Activated CD8-positive, alpha-beta memory T cell treated with anti-CD3 and anti-CD28 coated beads, Interleukin-2, amount 50 U/mL, for 1 hour (primary cell): ENCODE results near the gene FILIP1.

Experiments used
- DNase-seq: peaks from one replicate; pipeline ENCODE4 v3.0.0-alpha.2; 2020; ENCODE audit errors: extremely low read depth

The FILIP1 gene

DNA sequence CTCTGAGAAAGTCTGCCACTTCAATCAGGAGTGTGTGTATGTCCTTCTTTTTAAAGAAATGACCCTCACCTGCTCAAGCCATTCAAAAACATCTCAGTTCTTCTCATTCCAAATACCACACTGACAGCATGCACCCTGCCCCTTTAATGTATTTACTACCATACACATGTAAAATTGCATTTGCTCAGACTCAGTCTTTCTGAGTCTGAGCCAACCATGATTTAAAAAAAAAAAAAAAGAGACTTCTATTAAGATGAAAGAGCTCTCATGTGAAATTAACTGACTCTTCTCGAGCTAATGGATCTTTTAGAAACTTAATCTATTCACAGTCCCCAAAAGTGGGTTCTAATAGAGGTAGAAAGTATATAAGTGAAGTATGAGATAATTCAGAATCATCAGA lies 1.4 kb upstream of the FILIP1 start:
- no peak for DNase-seq

- no peak for DNase-seq
These were observed 690 bp upstream of the FILIP1 start for GRCh38 chr6:75494290-75494689.

GRCh38 chr6:75492386-75493153 lies 1.0 kb downstream of the FILIP1 start:
- no peak for DNase-seq

- no peak for DNase-seq
These were observed 2.3 kb downstream of the FILIP1 start for GRCh38 chr6:75491291-75491690.

DNA sequence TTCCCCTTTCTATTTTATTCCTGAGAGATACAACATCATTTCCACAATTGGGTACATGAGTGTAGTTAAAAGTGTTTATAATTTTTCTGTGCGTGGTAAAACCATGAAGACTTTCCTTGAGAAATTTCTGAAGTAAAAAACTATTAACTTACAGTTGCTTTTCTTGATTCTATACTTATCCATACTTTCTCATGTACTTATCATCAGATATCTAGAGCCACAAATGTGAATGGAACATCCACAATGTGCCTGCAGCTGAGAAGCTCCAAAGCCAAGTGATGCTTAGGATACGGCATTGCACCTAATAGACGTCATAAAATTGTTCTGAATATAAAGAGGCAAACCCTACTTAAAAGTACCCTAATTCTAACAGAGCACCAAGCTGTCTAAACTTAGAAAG lies 2.9 kb downstream of the FILIP1 start:
- no peak for DNase-seq

GRCh38 chr6:75489025-75489424 lies 4.6 kb downstream of the FILIP1 start:
- no peak for DNase-seq

- DNase-seq = no peak
These were observed 5.6 kb downstream of the FILIP1 start for GRCh38 chr6:75488033-75488432.

DNA sequence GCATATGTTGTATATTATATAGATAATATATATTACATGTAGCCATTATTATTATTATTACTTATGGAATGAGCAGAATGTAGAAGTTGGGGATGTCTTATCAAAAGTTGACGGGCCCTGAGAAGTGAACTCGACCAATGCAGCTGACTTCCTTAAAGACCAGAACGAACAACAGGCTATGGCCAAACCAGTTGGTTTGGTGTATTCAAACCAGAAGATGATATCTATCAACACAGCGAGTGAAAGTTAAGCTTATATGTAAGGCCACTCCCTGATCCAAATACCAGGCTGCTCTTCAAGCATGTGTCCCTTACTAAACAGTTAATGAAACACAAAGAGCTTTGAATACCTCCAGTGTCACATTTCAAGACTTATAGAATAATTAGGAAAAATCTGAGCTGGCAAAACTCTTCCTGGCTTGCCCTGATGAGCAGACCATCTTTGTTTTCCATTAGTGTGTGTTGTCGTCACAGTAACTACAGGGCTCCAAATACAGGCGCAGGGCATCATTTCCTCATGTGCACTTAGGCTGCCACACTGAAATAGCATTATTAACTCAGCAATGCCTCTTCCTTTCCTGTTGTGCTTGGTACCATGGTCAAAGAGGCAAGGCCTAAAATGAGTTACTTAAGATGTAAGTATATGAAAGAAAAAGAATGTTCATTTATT lies 6.6 kb downstream of the FILIP1 start:
- no peak for DNase-seq

DNA sequence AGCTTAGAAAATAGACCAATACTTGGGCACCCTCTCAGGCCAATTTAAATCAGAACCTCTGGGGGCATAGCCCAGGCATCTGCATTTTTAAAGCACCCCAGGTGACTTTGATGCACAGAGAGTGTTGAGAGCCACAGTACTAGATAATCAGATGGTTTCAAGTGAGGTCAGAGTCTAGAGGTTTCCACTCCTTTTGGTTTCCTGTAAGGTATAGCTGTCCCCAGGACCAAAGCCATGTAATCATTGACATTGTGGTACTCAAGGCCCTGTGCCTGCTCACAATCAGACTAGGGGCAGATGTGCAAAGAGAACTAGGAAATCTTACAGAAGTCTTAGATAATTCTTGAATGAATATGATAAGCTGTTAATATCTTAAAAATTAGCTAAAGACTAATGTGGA lies 9.1 kb downstream of the FILIP1 start:
- DNase-seq = no peak

DNA sequence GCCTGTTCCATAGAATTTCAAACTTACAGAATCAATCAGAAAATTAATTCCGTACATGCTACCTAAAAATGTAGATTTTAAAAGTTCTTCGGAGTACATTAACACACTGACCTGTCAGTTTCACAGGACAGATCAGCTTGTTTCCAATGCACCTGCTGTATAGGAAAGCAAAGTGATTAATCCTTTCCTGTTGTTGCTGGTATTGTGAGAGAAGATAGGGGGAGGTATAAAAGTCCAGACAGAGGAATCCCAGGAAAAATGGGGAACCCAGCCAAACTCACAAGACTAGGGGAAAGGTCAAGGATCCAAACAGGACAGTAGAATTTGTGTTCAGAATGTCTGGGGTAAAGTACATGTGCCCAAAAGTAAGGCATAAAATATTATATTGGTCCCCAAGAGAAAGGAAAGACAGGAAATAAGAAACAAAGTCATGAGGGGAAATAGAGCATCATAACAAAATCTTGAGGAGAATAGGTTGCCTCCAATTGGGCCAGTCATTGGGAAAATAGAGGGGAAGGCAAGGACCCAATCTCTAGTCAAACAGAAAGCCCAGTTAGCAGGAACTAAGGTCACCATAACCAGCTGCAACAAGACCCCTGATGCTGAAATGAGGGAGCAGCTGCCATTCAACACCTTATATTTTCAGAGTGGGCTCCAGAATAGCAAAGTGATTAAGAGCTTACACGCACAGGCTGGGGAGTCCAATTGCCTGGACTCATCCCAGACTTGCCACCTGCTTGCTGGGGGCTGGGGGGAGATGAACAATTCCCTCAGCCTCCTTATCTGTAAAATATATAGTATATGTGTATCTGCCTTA lies 10.3 kb downstream of the FILIP1 start:
- no peak for DNase-seq

DNA sequence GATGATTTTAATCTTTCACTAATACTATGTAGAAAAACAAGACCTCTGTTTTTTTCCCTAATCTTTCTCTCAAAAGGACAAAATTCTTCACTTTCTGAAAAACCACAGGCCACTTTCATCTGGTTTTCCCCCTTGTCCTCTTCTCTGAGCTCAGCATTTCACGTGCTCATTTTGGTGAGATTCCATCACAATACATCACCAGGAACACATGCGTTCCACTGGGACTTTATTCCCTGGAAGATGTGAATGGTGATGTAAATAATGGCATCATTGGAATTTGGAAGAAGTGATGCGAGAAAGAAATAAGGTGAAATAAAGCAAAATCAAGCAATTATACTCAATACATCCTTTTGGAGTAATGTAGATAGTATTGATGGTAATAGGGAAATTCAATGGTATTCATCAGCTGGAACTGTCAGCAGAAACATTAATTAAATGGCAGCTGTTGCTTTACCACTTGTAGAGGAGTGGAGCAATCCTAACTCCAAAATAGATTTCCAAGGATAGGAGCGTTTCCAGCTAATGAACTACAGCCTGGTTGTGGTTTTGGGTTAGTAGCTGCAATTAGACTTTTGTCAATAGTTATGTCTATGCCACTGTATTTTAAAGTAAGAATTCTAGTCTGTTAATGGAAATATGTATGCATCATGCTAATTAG lies 11.5 kb downstream of the FILIP1 start:
- no peak for DNase-seq

- DNase-seq = no peak
These were observed 12.2 kb downstream of the FILIP1 start for GRCh38 chr6:75481394-75481793.

GRCh38 chr6:75480425-75480824 lies 13.2 kb downstream of the FILIP1 start:
- DNase-seq = no peak

DNA sequence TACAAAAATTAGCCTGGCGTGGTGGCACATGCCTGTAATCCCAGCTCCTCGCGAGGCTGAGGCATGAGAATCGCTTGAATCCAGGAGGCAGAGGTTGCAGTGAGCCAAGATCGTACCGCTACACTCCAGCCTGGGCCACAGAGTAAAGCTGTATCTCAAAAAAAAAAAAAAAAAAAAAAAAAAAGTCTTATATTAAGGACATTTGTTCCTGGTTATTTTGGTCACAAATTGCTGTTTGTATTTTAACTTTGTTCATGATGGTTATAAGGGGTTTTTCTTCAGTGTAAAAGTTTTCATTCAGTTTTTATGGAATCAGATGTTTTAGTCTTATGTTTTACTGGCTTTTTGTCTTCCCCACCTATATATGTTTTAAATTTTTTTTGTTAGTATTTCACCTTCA lies 13.9 kb downstream of the FILIP1 start:
- DNase-seq = no peak

- no peak for DNase-seq
These were observed 14.7 kb downstream of the FILIP1 start for GRCh38 chr6:75478929-75479328.

DNA sequence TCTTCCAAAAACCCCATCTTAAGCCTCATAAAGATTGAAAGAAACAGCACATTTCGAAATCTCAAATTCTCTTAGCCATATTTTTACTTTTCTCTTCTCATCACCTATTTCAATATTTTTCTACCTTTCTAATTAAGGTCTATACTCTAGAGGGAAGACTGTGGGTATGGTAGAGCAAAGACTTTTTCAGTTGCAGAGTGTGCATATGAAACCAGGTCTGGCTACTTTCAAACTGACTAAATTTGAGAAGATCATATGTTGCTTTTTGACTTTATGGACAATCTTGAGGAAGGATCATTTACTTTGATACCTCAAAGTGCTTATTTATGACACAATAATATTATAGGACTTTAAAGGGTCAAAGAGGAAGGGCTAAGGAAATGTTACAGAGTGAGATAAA lies 20.7 kb downstream of the FILIP1 start:
- no peak for DNase-seq

GRCh38 chr6:75467966-75468365 lies 25.6 kb downstream of the FILIP1 start:
- DNase-seq = no peak

DNA sequence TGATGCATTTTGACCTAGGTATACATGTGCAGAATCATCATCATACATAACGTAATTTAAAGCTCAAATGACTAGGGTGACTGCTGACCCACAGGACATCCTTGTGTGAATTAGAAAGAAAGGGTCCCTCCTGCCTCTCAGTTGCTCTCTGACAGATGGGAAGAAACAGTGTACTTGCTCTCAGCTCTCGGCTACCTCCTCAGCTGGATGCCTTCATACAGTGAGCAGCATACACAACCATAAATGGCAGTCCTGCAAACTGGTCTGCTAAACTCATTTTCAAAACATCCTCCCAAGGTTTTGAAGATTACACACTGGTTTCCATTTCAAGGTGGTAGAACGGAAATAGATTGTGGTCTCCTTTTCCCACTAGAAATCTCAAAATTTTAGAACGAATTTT lies 26.3 kb downstream of the FILIP1 start:
- DNase-seq = no peak

GRCh38 chr6:75466636-75467035 lies 27.0 kb downstream of the FILIP1 start:
- no peak for DNase-seq

DNA sequence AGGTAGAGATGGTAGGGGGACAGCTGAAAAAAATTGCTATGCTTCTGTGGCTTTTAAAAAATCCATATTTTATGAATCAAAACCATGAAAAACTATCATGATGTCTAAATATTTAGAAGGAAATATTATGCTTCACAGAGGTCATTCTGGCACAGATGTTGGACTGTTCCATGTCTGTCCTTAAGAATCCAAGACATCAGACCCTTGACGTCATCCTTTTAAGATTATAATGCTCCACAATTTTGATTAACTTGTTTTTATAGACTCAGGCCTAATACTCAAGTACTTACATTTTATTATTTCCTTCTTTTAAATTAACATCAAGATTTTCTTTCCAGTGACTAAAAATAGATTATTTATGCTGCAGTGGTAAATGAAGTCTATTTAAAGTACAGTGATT lies 29.7 kb downstream of the FILIP1 start:
- DNase-seq = no peak

GRCh38 chr6:75463061-75463460 lies 30.5 kb downstream of the FILIP1 start:
- no peak for DNase-seq

- no peak for DNase-seq
These were observed 32.9 kb downstream of the FILIP1 start for GRCh38 chr6:75460681-75461080.
